H54 (cell line): ENCODE data around the gene SMPD1.
A peak's percentile ranks its signal among the peaks of the same experiment; 100 is the strongest.

Source experiments
- DNase-seq: peaks from one replicate; pipeline ENCODE4 v3.0.0; 2011; ENCODE audit warnings: low spot score, mixed read lengths; ENCODE audit not compliant: insufficient read length
- FAIRE-seq: peaks from 3 replicates; lab custom pipeline; 2011; peaks lifted over from hg19 to GRCh38; lab: Jason Lieb, UNC
- POLR2A ChIP-seq: IDR thresholded peaks from 2 replicates; pipeline ENCODE4 v1.6.1; 2011; ENCODE audit warnings: low read depth, mild to moderate bottlenecking, low read length

Gene SMPD1

DNA sequence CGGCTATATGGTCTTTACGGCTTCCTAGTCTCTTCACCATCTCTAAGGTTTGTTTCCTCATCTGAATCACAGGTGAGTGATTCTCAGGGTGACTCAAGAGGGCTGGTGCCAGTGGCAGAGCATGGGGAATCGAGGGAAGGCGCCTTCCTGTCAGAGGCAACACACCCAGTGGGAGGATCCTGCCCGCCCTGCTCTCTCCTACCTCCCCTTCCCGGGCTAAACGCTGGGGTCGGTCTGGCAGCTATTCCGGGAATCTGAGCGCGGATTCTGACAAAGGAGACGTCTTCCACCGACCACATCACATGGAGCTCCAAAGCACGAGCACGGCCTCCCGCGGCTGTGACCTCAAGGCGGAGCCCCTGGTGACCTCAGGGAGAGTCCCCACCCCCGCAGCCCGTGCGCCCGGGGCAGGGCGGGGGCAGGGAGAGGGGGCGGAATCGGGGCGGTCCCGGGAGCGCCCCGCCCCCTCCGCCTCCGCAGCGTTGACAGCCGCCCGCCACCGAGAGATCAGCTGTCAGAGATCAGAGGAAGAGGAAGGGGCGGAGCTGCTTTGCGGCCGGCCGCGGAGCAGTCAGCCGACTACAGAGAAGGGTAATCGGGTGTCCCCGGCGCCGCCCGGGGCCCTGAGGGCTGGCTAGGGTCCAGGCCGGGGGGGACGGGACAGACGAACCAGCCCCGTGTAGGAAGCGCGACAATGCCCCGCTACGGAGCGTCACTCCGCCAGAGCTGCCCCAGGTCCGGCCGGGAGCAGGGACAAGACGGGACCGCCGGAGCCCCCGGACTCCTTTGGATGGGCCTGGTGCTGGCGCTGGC, at the start of gene SMPD1:
Gene SMPD1, plus strand, starts transcription at position 570 of the 813 bp plus-strand sequence. Its CDS starts 125 bp downstream, at position 695.
- peak; percentile 98 for DNase-seq
- TF ChIP-seq POLR2A = peak; percentile 78
- FAIRE-seq = peak; percentile 57

DNA sequence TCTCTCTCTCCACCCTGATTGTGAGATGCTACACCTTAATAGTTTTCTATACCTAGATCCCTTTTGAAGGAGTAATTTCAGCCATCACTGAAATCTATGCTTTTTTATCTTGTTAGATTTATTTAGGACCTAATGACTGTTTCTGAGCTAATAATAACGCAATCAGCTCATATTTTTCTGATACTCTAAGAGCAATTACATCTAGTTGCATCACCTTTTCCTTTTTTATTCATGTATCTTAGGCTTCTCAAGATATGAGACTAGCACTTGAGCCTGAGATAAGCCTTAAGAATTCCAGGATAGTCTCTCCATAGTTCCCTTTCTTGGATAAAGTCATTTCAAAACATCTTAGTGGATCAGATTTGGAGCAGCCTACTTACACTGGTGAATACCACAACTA, 44.9 kb upstream of the SMPD1 start:
- TF ChIP-seq POLR2A = no peak
- no peak for FAIRE-seq

DNA sequence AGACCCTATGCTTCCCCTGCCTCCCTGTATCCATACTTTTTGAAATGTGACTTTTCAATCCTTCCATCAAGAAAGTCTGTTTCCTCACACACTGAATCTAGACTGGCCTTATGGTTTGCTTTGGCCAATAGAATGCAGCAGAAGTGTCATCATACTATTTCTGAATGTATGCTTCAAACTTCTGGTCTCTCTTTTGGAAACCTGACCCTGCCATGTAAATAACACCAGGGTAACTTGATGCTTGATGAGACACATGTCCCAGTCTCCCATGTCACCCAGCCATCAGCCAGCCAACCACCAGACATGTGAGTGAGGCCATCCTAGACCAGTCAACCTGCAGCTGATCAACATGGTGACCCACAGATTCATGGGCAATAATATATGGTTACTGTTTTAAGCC, 40.2 kb upstream of the SMPD1 start:
- TF ChIP-seq POLR2A = no peak
- FAIRE-seq = no peak
- no peak for DNase-seq

More for the DNA sequence above, 44.9 kb upstream of the SMPD1 start:
- no peak for DNase-seq

GRCh38 chr11:6350486-6350885, 39.8 kb upstream of the SMPD1 start:
- no peak for DNase-seq
- FAIRE-seq = no peak
- TF ChIP-seq POLR2A = no peak

- FAIRE-seq (no peak), DNase-seq (no peak)
- no peak for TF ChIP-seq POLR2A
These were observed 38.4 kb upstream of the SMPD1 start for GRCh38 chr11:6351782-6352382.

DNA sequence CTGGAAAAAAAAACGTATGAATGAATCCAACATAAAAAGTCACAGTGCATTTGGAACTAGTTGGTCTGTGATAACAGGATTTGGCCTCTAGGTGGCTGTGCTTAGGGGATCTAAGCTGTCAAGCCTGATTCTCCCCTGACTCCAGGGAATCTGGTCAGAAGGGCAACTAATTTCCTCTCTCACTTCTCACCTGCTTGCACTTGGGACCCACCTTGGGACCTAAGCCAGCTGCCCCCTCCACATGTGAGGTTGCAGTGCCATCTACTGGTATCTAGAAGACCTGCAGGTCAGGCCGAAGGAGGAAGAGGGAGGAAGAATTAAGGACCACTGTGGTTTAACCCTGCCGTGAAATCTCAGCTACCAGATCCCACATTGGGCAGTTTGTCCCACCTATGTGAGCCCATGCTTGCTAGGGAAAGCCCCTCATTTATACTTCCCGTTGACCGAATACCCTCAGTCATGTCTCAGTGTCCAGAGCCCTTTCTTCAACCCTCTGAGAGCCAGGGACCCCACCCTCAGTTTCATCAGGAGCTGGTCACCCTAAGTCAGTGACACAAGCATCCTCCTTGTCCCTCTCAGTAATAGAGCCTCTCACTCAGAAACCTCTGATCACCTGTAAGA, 36.8 kb upstream of the SMPD1 start:
- peak; percentile 80 for FAIRE-seq
- no peak for TF ChIP-seq POLR2A
- peak; percentile 33 for DNase-seq

DNA sequence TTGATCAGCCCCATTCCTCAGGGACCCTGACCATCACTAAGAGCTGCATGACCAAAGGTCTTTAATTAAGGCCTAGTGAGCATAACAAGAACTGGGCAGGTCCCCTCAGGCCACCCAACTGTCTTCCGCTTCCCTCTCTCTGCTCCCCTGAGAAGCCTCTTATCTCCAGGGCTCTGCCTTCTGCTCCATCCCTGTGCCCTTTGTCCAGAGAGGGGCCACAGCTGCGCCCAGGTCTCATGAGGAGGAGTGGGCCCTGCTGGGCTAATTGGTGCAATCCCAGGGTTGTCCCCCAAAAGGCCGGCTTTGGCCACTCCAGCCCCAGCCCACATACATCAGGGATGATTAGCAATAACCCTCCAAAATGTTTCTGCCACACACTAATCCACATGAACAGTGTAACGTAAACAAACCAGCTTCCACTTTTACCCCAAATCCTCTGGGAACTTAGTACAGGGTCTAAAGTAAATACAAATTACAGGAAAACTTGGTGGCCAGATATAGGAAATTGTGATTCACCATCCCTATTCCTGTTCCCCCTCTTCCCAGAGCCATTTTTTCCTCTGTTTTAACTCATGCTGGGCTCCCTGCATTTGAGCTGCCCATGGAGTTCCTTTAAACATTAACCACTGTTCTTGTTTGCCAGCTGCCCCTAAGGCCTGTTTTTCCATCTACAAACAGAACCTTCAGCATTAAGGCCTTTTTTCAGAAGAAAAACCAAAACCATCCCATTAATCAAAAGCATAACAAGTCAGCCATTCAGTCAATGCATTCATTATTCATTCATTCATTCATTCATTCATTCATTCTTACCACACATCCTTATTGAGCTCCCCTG, 35.4 kb upstream of the SMPD1 start:
- DNase-seq (no peak), FAIRE-seq (no peak)
- no peak for TF ChIP-seq POLR2A

GRCh38 chr11:6356503-6357055, 33.7 kb upstream of the SMPD1 start:
- FAIRE-seq (no peak), DNase-seq (no peak)
- no peak for TF ChIP-seq POLR2A

GRCh38 chr11:6357222-6357621, 33.1 kb upstream of the SMPD1 start:
- peak; percentile 75 for FAIRE-seq
- TF ChIP-seq POLR2A = no peak
- peak; percentile 75 for DNase-seq

DNA sequence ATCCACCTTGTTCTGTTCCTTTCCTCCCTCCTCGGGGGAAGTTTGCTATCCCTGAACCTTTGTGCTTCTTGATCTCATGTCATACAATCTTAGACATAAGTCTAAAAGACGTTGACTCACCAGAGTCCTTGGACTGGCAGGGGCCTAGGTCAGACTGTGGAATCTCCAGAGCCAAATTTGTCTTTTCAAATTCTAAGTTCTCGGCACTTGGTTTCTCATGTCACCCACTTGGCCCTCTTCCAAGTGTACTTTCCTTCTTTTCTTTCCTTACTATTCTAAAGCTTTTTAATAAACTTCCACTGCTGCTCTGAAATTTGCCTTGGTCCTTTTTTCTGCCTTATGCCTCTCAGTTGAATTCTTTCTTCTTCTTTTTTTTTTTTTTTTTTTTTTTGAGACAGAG, 30.1 kb upstream of the SMPD1 start:
- TF ChIP-seq POLR2A = no peak
- DNase-seq = no peak
- no peak for FAIRE-seq

DNA sequence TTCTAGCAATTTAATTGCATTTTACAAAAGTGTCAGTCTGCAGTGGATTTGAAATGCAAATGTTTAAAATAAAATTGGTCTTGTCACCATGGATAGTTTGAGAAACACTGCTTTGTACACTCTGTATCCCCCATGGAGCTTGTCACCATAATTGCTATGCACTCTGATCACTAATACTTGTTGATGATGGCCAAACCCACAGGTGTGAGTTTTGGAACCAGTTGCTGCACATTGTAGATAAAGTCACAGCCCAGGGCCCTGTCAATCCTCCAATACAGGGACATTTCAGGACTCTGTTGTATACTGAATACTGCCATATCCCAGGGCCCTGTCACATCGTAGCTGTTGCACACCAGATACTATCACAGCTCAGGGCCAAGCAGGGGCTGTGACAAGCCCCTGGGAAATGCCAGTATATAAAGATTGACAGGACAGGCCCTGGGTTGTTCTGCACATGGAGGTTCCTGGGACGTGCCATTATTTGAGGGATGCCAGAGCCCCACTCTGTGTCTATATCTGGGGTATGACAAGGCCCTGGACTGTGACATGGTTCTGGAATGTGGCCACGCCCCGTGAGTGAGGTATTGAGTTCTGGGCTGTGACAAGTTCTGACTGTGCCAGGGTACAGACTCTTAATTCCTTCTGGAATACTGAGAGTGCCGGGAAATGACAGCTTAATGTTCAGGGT, 27.9 kb upstream of the SMPD1 start:
- TF ChIP-seq POLR2A = no peak
- DNase-seq (no peak), FAIRE-seq (no peak)

DNA sequence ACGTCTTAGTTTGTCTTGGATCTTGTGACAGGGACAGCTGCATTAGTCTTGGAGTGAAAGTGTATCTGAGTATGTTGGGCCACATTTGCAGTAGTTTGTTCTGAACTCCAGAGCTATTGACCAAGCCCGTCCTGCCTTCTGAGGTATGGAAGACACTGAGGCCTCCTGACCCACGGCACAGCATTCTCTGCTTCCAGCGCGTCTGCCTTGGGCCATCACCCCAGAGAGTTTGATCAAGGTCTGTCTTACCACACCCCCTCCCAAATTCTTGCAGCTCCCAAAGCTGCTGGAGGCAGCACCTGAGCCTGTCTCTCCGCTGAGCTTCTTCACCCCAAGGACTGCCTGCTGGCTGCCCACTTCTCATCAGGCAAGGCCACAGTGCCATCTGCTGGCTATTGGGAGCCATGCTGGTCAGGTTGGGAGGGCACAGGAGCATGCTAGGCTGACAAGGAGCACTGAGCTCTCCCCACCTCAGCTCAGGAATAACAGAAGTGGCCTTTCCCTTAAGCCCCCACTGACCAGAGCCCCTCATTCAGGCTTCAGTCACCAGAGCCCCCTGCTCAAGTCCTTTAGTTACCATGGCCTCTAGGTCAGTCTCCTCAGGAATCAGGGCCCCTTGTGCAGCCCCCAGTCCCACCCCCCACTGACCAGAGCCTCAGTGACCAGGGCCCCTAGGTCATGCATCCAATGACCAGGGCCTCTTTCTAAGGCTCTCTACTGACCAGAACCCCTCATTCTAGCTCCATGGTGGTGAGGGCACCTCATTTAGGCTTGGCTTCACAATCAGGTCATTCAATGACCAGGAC, 27.2 kb upstream of the SMPD1 start:
- FAIRE-seq = peak; percentile 84

More for the DNA sequence above, 27.2 kb upstream of the SMPD1 start:
- peak; percentile 84 for DNase-seq
- no peak for TF ChIP-seq POLR2A
